Measurements from ENCODE around the gene MAN2B1.
"Not testable (repeated sequence)": the region's sequence is repeated elsewhere in the genome, so short reads cannot be mapped to it uniquely, and the experiment has no call there.

The MAN2B1 gene

GRCh38 chr19:12623361-12624031 is 43.0 kb downstream of the MAN2B1 start:
- in situ Hi-C loops (cut with HindIII; ENCODE audit: low sequenced_read_pairs) = no loop called here

- in situ Hi-C loops (cut with HindIII; ENCODE audit: low sequenced_read_pairs) = not testable (repeated sequence)
Observed at GRCh38 chr19:12621253-12622024, 45.1 kb downstream of the MAN2B1 start.

GRCh38 chr19:12617646-12618045 is 48.9 kb downstream of the MAN2B1 start:
- in situ Hi-C loops (cut with HindIII; ENCODE audit: low sequenced_read_pairs) = no loop called here

- in situ Hi-C loops (cut with HindIII; ENCODE audit: low sequenced_read_pairs) = no loop called here
Observed at GRCh38 chr19:12611361-12611699, 55.2 kb downstream of the MAN2B1 start.

GRCh38 chr19:12610540-12611360 is 55.8 kb downstream of the MAN2B1 start, which contains the start of the genes ZNF490 and ZNF791:
Gene ZNF490 (minus strand): TSS chr19:12610813. CDS start chr19:12610680, 133 bp downstream.
Gene ZNF791 (plus strand): TSS chr19:12610920. CDS start chr19:12611080, 160 bp downstream.
- in situ Hi-C loops (cut with HindIII; ENCODE audit: low sequenced_read_pairs) = no loop called here

GRCh38 chr19:12607631-12608030 is 58.9 kb downstream of the MAN2B1 start:
- in situ Hi-C loops (cut with HindIII; ENCODE audit: low sequenced_read_pairs) = no loop called here

GRCh38 chr19:12606796-12607195 is 59.7 kb downstream of the MAN2B1 start:
- in situ Hi-C loops (cut with HindIII; ENCODE audit: low sequenced_read_pairs) = no loop called here

GRCh38 chr19:12603714-12604113 is 62.8 kb downstream of the MAN2B1 start:
- in situ Hi-C loops (cut with HindIII; ENCODE audit: low sequenced_read_pairs) = no loop called here

- in situ Hi-C loops (cut with HindIII; ENCODE audit: low sequenced_read_pairs) = no loop called here
Observed at GRCh38 chr19:12597594-12597993, 68.9 kb downstream of the MAN2B1 start.

- in situ Hi-C loops (cut with HindIII; ENCODE audit: low sequenced_read_pairs) = no loop called here
Observed at GRCh38 chr19:12596927-12597548, 69.5 kb downstream of the MAN2B1 start.

All from DLD1 (cell line).